SU-DHL-6 (cell line): ENCODE measurements around the gene ACTN1.

ENCODE experiments used
- H2AFZ ChIP-seq: fragments of 200-600 bp; sonication (generic); 2 replicates; pipeline ENCODE4 v1.6.1; 2014; ENCODE audit warnings: low read depth, mild to moderate bottlenecking, moderate library complexity, mixed read lengths, antibody characterized with exemption, low read length; ENCODE audit not compliant: severe bottlenecking
- H3F3A ChIP-seq: fragments of 200-600 bp; shearing (Covaris generic); 2 replicates; pipeline ENCODE4 v1.6.0; 2016; ENCODE audit warnings: antibody characterized with exemption, mild to moderate bottlenecking; ENCODE audit not compliant: insufficient read depth
- H3K27ac ChIP-seq: fragments of 200-600 bp; sonication (generic); 2 replicates; pipeline ENCODE4 v1.5.1; 2016; ENCODE audit warnings: low read depth, mild to moderate bottlenecking, low read length, moderate library complexity, mixed read lengths
- H3K27me3 ChIP-seq: fragments of 200-600 bp; sonication (generic), shearing (Covaris generic); 2 replicates; pipeline ENCODE4 v1.6.0; 2014; ENCODE audit warnings: mild to moderate bottlenecking, low read length
- H3K36me3 ChIP-seq: fragments of 200-600 bp; sonication (generic); 2 replicates; pipeline ENCODE4 v1.6.1; 2014; ENCODE audit warnings: mild to moderate bottlenecking, low read length, mixed read lengths
- H3K4me2 ChIP-seq: fragments of 300-600, 200-600 bp; shearing (Covaris generic), sonication (generic); 2 replicates; pipeline ENCODE4 v1.6.0; 2014; ENCODE audit warnings: low read length, low read depth, mild to moderate bottlenecking; ENCODE audit not compliant: poor library complexity, severe bottlenecking
- H3K4me3 ChIP-seq: fragments of 200-600 bp; sonication (generic); 2 replicates; pipeline ENCODE4 v1.5.1; 2014; ENCODE audit warnings: antibody characterized with exemption, low read length, mild to moderate bottlenecking, mixed read lengths; ENCODE audit not compliant: insufficient read depth, poor library complexity, severe bottlenecking
- H3K79me2 ChIP-seq: fragments of 200-600 bp; sonication (generic); 2 replicates; pipeline ENCODE4 v1.6.1; 2014; ENCODE audit warnings: mild to moderate bottlenecking, low read length, moderate library complexity; ENCODE audit not compliant: insufficient read depth
- H3K9ac ChIP-seq: fragments of 200-600 bp; sonication (generic); 2 replicates; pipeline ENCODE4 v1.7.0; 2014; ENCODE audit warnings: mild to moderate bottlenecking, low read length
- H3K9me2 ChIP-seq: fragments of 200-600 bp; sonication (generic); replicated peaks from 2 replicates; pipeline ENCODE4 v1.6.1; 2014; ENCODE audit warnings: low read length; ENCODE audit not compliant: insufficient read depth
- H3K9me3 ChIP-seq: fragments of 200-600 bp; sonication (generic); 2 replicates; pipeline ENCODE4 v1.6.1; 2014; ENCODE audit warnings: low read length, mixed read lengths; ENCODE audit not compliant: insufficient read depth
- H4K20me1 ChIP-seq: fragments of 200-600 bp; sonication (generic); 2 replicates; pipeline ENCODE4 v1.6.1; 2014; ENCODE audit warnings: low read depth, mild to moderate bottlenecking, antibody characterized with exemption, low read length, moderate library complexity, mixed read lengths
- EZH2phosphoT487 ChIP-seq: fragments of 200-600 bp; sonication (generic), shearing (Covaris generic); conservative IDR thresholded peaks from 2 replicates; pipeline ENCODE4 v1.6.1; 2018; ENCODE audit warnings: mild to moderate bottlenecking, antibody characterized with exemption, low read length, moderate library complexity, mixed read lengths
- TF ChIP-seq, protein P1 (sequence below): fragments of 200-600 bp; sonication (generic); IDR thresholded peaks from one replicate; pipeline ENCODE4 v1.5.1; 2017; ENCODE audit warnings: antibody characterized with exemption, mild to moderate bottlenecking, low read length, moderate library complexity; ENCODE audit not compliant: insufficient read depth, poor library complexity, severe bottlenecking

The ACTN1 gene

DNA sequence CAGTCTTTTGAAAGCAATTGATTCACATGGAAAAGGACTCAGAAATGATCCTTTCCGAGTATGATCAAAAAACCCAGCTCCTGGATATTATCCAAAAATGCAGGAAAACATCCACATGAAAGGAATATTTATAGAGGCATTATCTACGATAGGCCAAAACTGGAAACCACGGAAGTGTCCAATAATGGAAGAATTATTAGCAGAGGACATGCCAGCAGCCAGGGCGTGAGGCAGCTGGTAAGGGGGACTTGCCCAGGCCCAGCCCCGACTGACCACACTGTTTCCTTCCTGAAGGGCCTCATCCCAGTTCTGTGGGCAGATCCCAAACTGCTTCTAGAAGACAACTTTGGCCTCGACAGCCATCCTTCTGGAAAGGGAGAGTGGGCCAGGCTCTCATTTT lies 20.5 kb downstream of the ACTN1 start:
- Histone ChIP-seq H3K9me2 (no peaks in the 10 kb centered on the region), H3K4me2 (no peak overlapping the region), H4K20me1 (no peaks in the 10 kb centered on the region), H3K9ac (no peak overlapping the region), H3F3A (no peaks in the 10 kb centered on the region), H3K9me3 (no peaks in the 10 kb centered on the region), H2AFZ (no peak overlapping the region), H3K27me3 (no peaks in the 10 kb centered on the region; the same call in 1 of the 2 replicates), H3K79me2 (no peaks in the 10 kb centered on the region), H3K36me3 (no peaks in the 10 kb centered on the region), H3K27ac (no peak overlapping the region), H3K4me3 (no peak overlapping the region)
- TF ChIP-seq, protein P1, sequence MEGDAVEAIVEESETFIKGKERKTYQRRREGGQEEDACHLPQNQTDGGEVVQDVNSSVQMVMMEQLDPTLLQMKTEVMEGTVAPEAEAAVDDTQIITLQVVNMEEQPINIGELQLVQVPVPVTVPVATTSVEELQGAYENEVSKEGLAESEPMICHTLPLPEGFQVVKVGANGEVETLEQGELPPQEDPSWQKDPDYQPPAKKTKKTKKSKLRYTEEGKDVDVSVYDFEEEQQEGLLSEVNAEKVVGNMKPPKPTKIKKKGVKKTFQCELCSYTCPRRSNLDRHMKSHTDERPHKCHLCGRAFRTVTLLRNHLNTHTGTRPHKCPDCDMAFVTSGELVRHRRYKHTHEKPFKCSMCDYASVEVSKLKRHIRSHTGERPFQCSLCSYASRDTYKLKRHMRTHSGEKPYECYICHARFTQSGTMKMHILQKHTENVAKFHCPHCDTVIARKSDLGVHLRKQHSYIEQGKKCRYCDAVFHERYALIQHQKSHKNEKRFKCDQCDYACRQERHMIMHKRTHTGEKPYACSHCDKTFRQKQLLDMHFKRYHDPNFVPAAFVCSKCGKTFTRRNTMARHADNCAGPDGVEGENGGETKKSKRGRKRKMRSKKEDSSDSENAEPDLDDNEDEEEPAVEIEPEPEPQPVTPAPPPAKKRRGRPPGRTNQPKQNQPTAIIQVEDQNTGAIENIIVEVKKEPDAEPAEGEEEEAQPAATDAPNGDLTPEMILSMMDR = no peak
- TF ChIP-seq EZH2phosphoT487 = no peak

DNA sequence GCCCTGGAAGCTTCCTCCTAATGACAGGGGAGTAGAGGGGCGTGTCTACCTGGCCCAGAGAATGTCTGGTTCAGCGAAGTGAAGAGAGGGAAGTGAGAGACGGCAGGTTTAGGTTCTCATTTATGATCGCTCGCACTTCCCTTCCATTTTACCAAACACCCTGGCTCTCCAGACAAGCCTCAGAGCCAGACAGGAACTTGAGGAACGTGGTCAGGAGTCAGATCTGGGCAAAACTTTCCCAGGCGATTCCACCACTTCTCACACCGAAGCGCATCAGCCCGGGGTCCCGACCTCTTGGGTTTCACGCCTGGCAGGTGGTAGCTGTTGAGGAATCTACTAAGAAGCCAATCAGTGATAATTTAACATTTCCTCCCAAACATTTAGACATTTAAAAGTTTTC lies 21.3 kb downstream of the ACTN1 start:
- no peak overlapping the region for H2AFZ ChIP-seq
- H3K9me3 ChIP-seq = no peaks in the 10 kb centered on the region
- no peak overlapping the region for H3K4me2 ChIP-seq
- H3K79me2 ChIP-seq = no peaks in the 10 kb centered on the region
- no peaks in the 10 kb centered on the region for H3K36me3 ChIP-seq
- H3K9me2 ChIP-seq = no peaks in the 10 kb centered on the region
- H3F3A ChIP-seq = no peaks in the 10 kb centered on the region
- H3K27me3 ChIP-seq = no peaks in the 10 kb centered on the region; the same call in 1 of the 2 replicates
- H3K9ac ChIP-seq = no peak overlapping the region
- no peak overlapping the region for H3K4me3 ChIP-seq
- no peak overlapping the region for H3K27ac ChIP-seq
- TF ChIP-seq, protein P1 = no peak
- no peak for TF ChIP-seq EZH2phosphoT487
- no peaks in the 10 kb centered on the region for H4K20me1 ChIP-seq

GRCh38 chr14:68956724-68957123 lies 22.4 kb downstream of the ACTN1 start:
- H3K79me2 ChIP-seq = no peaks in the 10 kb centered on the region
- H3K9ac ChIP-seq = no peak overlapping the region
- no peaks in the 10 kb centered on the region for H4K20me1 ChIP-seq

More at GRCh38 chr14:68956724-68957123, 22.4 kb downstream of the ACTN1 start:
- no peak overlapping the region for H3K27ac ChIP-seq
- H2AFZ ChIP-seq = no peak overlapping the region
- no peaks in the 10 kb centered on the region for H3F3A ChIP-seq
- no peaks in the 10 kb centered on the region for H3K9me2 ChIP-seq
- H3K9me3 ChIP-seq = no peaks in the 10 kb centered on the region
- H3K4me3 ChIP-seq = no peak overlapping the region
- no peak overlapping the region for H3K4me2 ChIP-seq
- H3K27me3 ChIP-seq = no peaks in the 10 kb centered on the region; the same call in 1 of the 2 replicates
- TF ChIP-seq EZH2phosphoT487 = no peak
- TF ChIP-seq, protein P1 = no peak
- no peaks in the 10 kb centered on the region for H3K36me3 ChIP-seq
